ENCODE results near the gene PEX26.

DNA sequence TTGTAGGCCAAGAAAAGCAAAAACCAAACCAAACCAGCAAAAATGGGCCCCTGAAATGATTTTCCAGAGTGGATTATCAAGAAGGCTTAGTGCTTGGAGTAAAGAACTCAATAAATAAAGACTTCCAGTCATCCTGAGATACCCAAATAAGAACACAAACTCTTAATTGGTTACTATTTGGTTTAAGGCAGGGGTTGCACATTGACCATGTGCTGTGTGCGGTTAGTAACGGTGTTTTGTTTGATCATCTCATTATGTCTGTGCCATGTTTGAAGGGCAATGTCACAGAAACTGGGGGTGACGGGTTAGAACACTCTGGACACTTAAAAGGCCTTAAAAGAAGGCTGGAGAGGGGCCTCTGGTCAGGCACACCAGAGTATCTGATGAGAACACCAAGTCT is 43.7 kb upstream of the PEX26 start:
- TF ChIP-seq, protein P1, sequence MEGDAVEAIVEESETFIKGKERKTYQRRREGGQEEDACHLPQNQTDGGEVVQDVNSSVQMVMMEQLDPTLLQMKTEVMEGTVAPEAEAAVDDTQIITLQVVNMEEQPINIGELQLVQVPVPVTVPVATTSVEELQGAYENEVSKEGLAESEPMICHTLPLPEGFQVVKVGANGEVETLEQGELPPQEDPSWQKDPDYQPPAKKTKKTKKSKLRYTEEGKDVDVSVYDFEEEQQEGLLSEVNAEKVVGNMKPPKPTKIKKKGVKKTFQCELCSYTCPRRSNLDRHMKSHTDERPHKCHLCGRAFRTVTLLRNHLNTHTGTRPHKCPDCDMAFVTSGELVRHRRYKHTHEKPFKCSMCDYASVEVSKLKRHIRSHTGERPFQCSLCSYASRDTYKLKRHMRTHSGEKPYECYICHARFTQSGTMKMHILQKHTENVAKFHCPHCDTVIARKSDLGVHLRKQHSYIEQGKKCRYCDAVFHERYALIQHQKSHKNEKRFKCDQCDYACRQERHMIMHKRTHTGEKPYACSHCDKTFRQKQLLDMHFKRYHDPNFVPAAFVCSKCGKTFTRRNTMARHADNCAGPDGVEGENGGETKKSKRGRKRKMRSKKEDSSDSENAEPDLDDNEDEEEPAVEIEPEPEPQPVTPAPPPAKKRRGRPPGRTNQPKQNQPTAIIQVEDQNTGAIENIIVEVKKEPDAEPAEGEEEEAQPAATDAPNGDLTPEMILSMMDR (IDR thresholded peaks at IDR 0.05): no peak
- TF ChIP-seq POLR2A (IDR thresholded peaks at IDR 0.05): no peak
